NCI-H2171 treated with DMSO at 0.1 percent for 48 hours (cell line): ENCODE data around the gene IL1RN.
"Not testable (repeated sequence)": the region's sequence is repeated elsewhere in the genome, so short reads cannot be mapped to it uniquely, and the experiment has no call there.

Experiments
- DNase-seq: peaks from one replicate; lab custom pipeline; 2025; lab: John Stamatoyannopoulos, UW

IL1RN gene

GRCh38 chr2:113126845-113127645 lies at the start of gene IL1RN:
Gene IL1RN (plus strand): TSS chr2:113127598. CDS start chr2:113127625, 27 bp downstream.
- no peak for DNase-seq

DNA sequence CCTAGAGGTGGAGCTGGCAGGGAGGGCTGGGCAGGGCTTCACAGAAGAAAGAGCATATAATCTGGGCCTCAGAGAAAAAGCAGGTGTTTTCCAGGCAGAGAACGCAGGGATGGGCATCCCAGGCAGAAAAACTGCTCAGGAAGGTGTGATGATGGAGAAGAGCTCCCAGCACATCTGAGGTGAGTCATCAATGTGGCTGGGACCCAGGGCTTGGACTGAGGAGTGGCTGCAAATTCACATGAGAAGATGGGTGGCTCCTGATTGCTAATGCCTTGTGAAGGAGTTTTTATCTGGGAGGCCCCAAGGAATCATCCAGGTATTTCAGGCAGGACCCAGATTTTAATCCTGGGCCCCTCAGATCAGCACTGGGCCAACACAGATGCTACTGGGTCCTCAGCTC lies 49.5 kb upstream of the IL1RN start:
- DNase-seq = no peak

- DNase-seq = no peak
Observed at GRCh38 chr2:113078350-113078839, 49.0 kb upstream of the IL1RN start.

DNA sequence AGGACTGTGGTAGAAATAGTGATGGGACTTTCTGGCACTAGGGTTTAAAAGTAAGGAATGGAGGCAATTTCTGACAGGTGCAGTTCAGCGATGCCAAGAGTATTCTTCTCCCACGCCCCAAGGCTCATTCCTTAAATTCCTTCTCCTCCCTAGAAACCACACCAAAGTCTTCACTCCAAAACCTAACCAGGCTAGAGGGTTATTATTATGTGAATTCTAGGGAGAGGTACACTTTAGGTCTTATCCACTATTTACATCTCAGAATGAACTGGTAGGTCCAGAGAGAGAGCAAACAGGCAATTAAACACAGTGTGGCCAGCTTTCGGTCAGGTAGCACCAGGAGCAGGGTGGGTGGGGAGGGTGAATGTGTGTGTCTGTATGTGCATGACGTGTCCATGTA lies 48.3 kb upstream of the IL1RN start:
- DNase-seq = no peak

DNA sequence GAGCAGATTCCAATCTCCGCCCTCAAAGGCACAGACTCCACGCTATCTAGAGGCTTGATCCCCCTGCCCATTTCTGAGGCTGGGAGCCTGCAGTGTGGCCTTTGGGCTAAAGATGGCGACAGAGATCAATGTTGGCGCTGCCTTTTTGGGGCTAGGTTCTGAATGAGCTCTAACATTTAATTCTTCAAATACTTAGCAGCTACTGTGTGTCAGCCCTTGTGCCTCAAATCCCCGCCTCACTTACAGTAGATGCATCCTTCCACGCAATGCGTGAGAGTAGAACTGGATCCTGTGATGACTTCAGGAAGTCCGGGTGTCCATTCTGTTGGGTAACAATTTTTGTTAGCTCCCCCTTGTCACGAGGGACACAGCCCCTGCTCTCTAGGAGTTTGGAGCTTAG lies 47.3 kb upstream of the IL1RN start:
- peak; percentile 31 for DNase-seq

DNA sequence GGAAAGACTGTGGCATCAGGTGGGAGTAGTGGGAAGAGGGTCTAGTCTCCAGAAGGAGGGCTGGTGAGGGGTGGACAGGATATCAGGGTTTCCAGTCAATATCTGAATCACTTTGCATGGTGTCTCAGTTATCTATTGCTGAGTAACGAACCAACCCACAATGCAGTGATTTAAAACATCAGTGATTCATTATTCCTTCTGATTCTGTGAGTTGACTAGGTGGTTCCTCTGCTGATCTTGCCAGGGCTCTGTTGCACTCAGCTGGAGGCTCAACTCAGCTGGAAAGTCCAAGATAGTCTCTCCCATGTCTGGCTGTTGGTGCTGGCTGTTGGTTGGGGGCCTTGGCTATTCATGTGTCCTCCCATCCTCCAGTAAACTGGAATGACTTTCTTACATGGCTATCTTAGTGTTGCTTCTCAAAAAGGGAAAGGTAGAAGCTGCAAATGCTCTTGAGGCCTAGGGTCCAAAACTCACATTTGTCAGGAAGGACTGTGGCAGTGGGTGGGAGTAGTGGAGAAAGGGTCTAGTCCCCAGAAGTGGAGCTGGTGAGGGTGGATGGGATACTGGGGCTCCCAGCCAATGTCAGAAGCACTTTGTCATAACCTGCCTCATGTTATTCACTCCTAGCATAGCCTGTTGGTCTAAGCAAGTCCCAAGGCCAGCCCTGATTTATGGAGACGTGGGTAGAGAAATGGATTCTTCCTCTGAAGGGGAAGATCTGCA lies 45.7 kb upstream of the IL1RN start:
- no peak for DNase-seq

- no peak for DNase-seq
Observed at GRCh38 chr2:113083296-113083695, 44.1 kb upstream of the IL1RN start.

- no peak for DNase-seq
Observed at GRCh38 chr2:113084249-113085000, 43.0 kb upstream of the IL1RN start.

- DNase-seq = peak; percentile 53
Observed at GRCh38 chr2:113085542-113085941, 41.9 kb upstream of the IL1RN start.

- DNase-seq = no peak
Observed at GRCh38 chr2:113088213-113088992, 39.0 kb upstream of the IL1RN start.

DNA sequence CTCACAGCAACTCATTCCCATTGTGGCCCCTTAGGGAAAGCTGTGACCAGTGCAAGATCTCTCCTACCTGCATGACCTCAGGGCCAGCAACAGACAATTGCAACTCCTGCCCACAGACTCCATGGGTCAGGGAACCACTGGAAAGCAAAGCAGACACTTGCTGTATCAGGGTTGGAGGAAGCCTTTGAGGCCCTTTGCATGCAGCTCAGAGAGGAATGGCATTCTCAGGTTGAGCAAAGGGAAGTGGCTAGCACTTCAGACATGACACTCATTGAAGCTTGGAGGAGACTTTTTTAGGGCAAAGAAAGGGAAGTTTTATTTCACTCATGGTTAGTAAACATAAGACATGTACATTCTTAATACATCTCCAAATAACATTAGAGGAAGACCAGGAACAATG lies 37.5 kb upstream of the IL1RN start:
- DNase-seq = no peak

DNA sequence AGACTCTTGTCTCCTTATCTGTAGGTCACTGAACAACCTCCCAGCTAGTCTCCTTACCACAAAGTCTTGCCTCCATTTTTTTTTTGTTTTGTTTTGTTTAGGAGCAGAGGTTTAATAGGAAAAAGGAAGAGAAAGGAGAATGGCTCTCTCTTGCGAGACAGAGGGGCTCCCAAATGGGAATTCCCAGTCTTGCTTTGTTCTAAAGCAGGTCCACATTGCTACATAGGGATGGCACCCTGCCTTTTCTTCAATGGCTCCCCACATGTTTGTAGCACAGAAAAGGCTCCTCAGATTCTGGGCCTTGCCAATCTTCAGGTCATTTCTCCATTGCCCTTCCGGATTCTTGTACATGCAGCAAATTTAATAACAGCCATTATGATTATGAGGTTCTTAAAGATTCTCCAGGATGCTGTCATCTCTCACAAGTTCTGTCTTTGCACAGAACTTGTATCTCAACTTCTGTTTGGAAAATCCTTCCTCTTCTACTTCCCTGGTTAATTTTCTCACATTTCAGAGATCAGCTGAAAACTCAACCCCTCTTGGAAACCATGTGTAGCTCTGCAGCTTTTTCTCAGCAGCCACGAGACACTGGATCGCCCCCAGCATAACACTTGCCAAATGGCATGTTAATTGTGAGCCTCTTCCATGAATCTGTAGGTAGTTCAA lies 36.0 kb upstream of the IL1RN start:
- DNase-seq = no peak

GRCh38 chr2:113092864-113093612 lies 34.4 kb upstream of the IL1RN start:
- no peak for DNase-seq

DNA sequence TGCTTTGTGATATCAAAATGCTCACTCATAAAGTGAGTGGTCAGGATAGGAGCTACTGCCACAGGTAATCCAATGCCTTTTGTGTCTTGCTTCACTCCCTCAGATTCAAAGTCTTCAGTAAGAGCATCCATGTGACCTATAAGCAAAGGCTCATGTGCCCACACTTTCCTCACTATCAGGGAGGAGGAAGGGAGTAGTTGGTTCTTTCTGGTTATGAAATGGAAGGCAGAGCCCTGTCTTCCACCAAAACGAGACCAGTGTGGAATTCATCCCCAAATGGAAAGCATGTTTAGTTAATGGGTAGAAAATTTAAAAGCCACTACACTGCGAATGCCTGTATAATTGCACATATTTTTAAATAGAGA lies 33.8 kb upstream of the IL1RN start:
- no peak for DNase-seq

GRCh38 chr2:113096306-113096705 lies 31.1 kb upstream of the IL1RN start:
- not testable (repeated sequence) for DNase-seq

DNA sequence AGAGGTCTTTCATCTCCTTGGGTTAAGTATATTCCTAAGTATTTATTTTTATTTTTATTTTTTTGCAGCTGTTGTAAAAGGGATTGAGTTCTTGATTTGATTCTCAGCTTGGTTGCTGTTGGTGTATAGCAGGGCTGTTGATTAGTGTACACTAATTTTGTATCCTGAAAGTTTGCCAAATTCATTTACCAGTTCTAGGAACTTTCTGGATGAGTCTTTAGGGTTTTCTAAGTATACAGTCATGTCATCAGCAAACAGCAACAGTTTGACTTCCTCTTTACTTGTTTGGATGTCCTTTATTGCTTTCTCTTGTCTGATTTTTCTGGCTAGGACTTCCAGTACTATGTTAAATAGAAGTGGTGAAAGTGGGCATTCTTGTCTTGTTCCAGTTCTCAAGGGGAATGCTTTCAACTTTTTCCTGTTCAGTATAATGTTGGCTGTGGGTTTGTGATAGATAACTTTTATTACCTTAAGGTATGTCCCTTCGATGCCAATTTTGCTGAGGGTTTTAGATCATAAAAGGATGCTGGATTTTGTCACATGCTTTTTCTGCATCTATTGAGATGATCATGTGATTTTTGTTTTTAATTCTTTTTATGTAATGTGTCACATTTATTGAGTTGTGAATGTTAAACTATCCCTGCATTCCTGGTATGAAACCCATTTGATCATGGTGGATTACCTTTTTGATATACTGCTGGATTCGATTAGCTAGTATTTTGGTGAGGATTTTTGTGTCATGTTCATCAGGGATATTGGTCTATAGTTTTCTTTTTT lies 30.4 kb upstream of the IL1RN start:
- DNase-seq = not testable (repeated sequence)

- DNase-seq = no peak
Observed at GRCh38 chr2:113098041-113098440, 29.4 kb upstream of the IL1RN start.

- no peak for DNase-seq
Observed at GRCh38 chr2:113098532-113098931, 28.9 kb upstream of the IL1RN start.

GRCh38 chr2:113102133-113102532 lies 25.3 kb upstream of the IL1RN start:
- no peak for DNase-seq

- DNase-seq = no peak
Observed at GRCh38 chr2:113103277-113103676, 24.1 kb upstream of the IL1RN start.
